K562 (cell line): ENCODE data around the gene ZBTB39. TPM values are rescaled to one million over a fixed set of nuclear protein-coding genes. Genes with fewer than 3 reads are reported as not detected.

ENCODE experiments used
- GATAD2A ChIP-seq: fragments of 450-650 bp; IDR thresholded peaks from 2 replicates; pipeline ENCODE4 v1.6.1; 2017
- GTF2A2 ChIP-seq: IDR thresholded peaks from 2 replicates; pipeline ENCODE4 v1.6.1; 2016; ENCODE audit warnings: mild to moderate bottlenecking, missing genetic modification characterization, missing compliant biosample characterization
- RBFOX2 ChIP-seq: fragments of 200-400 bp; formaldehyde crosslinking; IDR thresholded peaks from 2 replicates; pipeline ENCODE4 v1.6.1; 2017; ENCODE audit warnings: low read depth, mild to moderate bottlenecking, low read length, moderate library complexity
- RBM17 ChIP-seq: fragments of 200-400 bp; formaldehyde crosslinking; IDR thresholded peaks from 2 replicates; pipeline ENCODE4 v1.6.1; 2017; ENCODE audit warnings: low read depth, mild to moderate bottlenecking, low read length, borderline replicate concordance
- RERE ChIP-seq: sonication (generic); formaldehyde crosslinking; IDR thresholded peaks from 2 replicates; pipeline ENCODE4 v1.8.0; 2023; ENCODE audit warnings: missing genetic modification reagents, mild to moderate bottlenecking, borderline replicate concordance
- SIRT6 ChIP-seq: IDR thresholded peaks from one replicate; pipeline ENCODE4 v1.6.1; 2012; ENCODE audit warnings: low read depth, mild to moderate bottlenecking, control low read depth, inconsistent platforms, low read length, moderate library complexity
- ZFP1 ChIP-seq: fragments of 450-650 bp; formaldehyde crosslinking; IDR thresholded peaks from 2 replicates; pipeline ENCODE4 v1.4.0; 2020; ENCODE audit warnings: mild to moderate bottlenecking, mixed read lengths
- ZNF134 ChIP-seq: fragments of 250-450 bp; sonication (Bioruptor Pico); conservative IDR thresholded peaks from 2 replicates; pipeline ENCODE4 v1.4.0; 2020
- ZNF398 ChIP-seq: fragments of 250-450 bp; sonication (Bioruptor Pico); IDR thresholded peaks from 2 replicates; pipeline ENCODE4 v1.8.0; 2021; ENCODE audit warnings: moderate library complexity, mild to moderate bottlenecking, inconsistent platforms
- ZNF407 ChIP-seq: fragments of 450-650 bp; IDR thresholded peaks from 2 replicates; pipeline ENCODE4 v1.6.1; 2016; ENCODE audit warnings: low read depth
- ZNF445 ChIP-seq: fragments of 250-450 bp; sonication (Bioruptor Pico); IDR thresholded peaks from 2 replicates; pipeline ENCODE4 v1.4.0; 2020; ENCODE audit warnings: low read depth, mild to moderate bottlenecking, moderate library complexity
- ZNF561 ChIP-seq: fragments of 450-650 bp; formaldehyde crosslinking; conservative IDR thresholded peaks from 2 replicates; pipeline ENCODE4 v1.4.0; 2020; ENCODE audit warnings: mild to moderate bottlenecking, moderate library complexity
- polyA plus RNA-seq, 8 experiments: library from polyadenylated mRNA; depleted of rRNA in 4 of 8; stranded (reverse) in 5 of 8; unstranded in 3 of 8; fragments of >200 nt; fragmentation: Nextera tagmentation in 2 of 8; fragmentation: Illumina TruSeq in 1 of 8; extraction: Ambion mirVana in 2 of 8; extraction: Trizol in 1 of 8; gene quantifications; 2 replicates each; pipeline versions ENCODE4 v1.2.1 to v1.2.3, GENCODE V29; 2011 to 2014; ENCODE audit warnings: inconsistent platforms in 1 of 8, missing spikeins in 1 of 8
- total RNA-seq, 7 experiments: library from RNA; depleted of rRNA in 6 of 7; stranded (reverse); fragments of >200 nt in 6 of 7; fragmentation: Illumina TruSeq in 2 of 7; extraction: Trizol in 2 of 7; gene quantifications; 2 replicates each; pipeline versions ENCODE4 v1.2.1 to v1.2.3, GENCODE V29; 2011 to 2021; ENCODE audit warnings: low replicate concordance in 1 of 7

Gene ZBTB39
- total and polyA plus RNA-seq, 9 of the 15 experiments (the other 6 are each of a cell fraction or from before 2014, with no cell fraction given) = 3.3 to 13.3 (median 8.6) TPM

GRCh38 chr12:57005980-57006808 is at the start of gene ZBTB39 (continued):
- TF ChIP-seq ZNF407 (no peak), SIRT6 (no peak), RBFOX2 (peak; percentile 68), GTF2A2 (tag) (no peak), RBM17 (no peak), ZFP1 (no peak), GATAD2A (no peak), ZNF134 (CRISPR knock-in tag) (no peak), RERE (CRISPR knock-in tag) (no peak), ZNF561 (CRISPR knock-in tag) (no peak), ZNF445 (no peak), ZNF398 (CRISPR knock-in tag) (no peak)
